Thoracic aorta (tissue), 2 donors: ENCODE data around the gene DALRD3. TPM values are rescaled to one million over a fixed set of nuclear protein-coding genes. Genes with fewer than 3 reads are reported as not detected.

ENCODE experiments used
- ATAC-seq: fragments of 150-250 bp; one replicate; pipeline ENCODE4 v1.8.0; 2017; ENCODE audit warnings: low read depth; ENCODE audit not compliant: insufficient number of reproducible peaks, low FRiP score
- DNase-seq: peaks from one replicate; pipeline ENCODE4 v3.0.0-alpha.2; 2020; ENCODE audit warnings: low spot score
- H3K27ac ChIP-seq, 2 donors: fragments of 200-600 bp; sonication (generic); 1 replicate in 1 of 2; 2 replicates in 1 of 2; pipeline ENCODE4 v1.5.1; 2016; ENCODE audit warnings: mild to moderate bottlenecking in 2 of 2, moderate library complexity in 2 of 2
- H3K27me3 ChIP-seq: fragments of 200-600 bp; sonication (generic); replicated peaks from 2 replicates; pipeline ENCODE4 v1.6.0; 2016; ENCODE audit warnings: mild to moderate bottlenecking; ENCODE audit not compliant: insufficient read depth
- H3K36me3 ChIP-seq: fragments of 200-600 bp; sonication (generic); one replicate; pipeline ENCODE4 v1.5.1; 2016
- H3K4me1 ChIP-seq, 2 donors: fragments of 200-600 bp; sonication (generic); 1 replicate in 1 of 2; 2 replicates in 1 of 2; pipeline versions ENCODE4 v1.5.1 to v1.6.0; 2016; ENCODE audit warnings: low read depth in 2 of 2, mild to moderate bottlenecking in 1 of 2; ENCODE audit not compliant: control insufficient read depth in 1 of 2
- H3K4me3 ChIP-seq: fragments of 200-600 bp; sonication (generic); 2 replicates; pipeline ENCODE4 v1.5.1; 2016; ENCODE audit warnings: mild to moderate bottlenecking
- H3K9me3 ChIP-seq: fragments of 200-600 bp; sonication (generic); 2 replicates; pipeline ENCODE4 v1.5.1; 2016
- CTCF ChIP-seq: fragments of 200-600 bp; sonication (generic); IDR thresholded peaks from one replicate; pipeline ENCODE4 v1.5.1; 2019; ENCODE audit warnings: antibody characterized with exemption
- total RNA-seq, 2 donors: library from RNA; depleted of rRNA; stranded (reverse); fragments of >200 nt; gene quantifications; one replicate each; pipeline versions ENCODE4 v1.1.0 to v1.2.3, GENCODE V29; 2016

The DALRD3 gene
- total RNA-seq, 2 donors from 2014 or later = 16.8 to 36.8 TPM

DNA sequence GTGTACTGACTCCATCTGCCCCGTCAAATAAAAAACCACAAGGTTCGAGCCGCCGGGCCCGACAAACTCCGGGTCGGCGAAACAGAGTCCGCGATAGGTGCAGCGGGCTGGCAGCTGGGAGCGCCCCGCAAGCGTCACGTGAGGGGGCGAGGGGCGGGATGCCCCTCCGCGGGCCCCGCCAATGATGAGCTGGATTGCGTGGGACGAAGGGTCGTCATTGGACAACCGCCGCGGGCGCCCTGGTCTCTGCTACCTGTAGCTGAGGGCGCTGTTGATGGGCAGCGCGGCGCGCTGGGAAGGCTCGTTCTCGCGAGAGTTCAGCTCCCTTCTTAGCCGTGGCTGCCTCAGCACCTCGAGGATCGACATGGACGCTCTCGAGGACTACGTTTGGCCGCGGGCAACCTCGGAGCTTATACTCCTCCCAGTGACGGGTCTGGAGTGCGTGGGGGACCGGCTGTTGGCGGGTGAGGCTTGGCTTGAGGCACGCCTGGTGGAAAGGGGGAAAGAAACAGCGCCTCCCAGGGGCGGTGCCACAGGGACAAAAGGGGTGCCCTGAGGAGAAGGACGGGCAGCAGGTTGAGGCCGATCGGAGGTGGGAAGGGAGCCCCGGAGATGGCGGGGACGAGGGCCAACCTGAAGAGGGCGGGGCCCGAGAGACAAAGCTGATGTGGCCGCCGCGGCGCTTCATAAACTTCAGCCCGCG, 11.2 kb downstream of the DALRD3 start, which contains the start of gene WDR6:
Gene WDR6, plus strand, starts transcription at position 324 of the 703 bp plus-strand sequence. Its CDS starts 41 bp downstream, at position 365.
- H3K36me3 ChIP-seq = peaks cover 4% of the 10 kb centered on the region
- peaks cover 5 to 21% of the 10 kb centered on the region in 2 donors for H3K4me1 ChIP-seq
- peak; percentile 93 for DNase-seq
- no peak for TF ChIP-seq CTCF
- H3K4me3 ChIP-seq = peak within 1 kb of the TSS; percentile 91
- ATAC-seq = peak; percentile 80
- no peaks in the 10 kb centered on the region for H3K27me3 ChIP-seq
- H3K9me3 ChIP-seq = no peaks in the 10 kb centered on the region
- H3K27ac ChIP-seq = peak within 1 kb of the TSS; percentile 97

DNA sequence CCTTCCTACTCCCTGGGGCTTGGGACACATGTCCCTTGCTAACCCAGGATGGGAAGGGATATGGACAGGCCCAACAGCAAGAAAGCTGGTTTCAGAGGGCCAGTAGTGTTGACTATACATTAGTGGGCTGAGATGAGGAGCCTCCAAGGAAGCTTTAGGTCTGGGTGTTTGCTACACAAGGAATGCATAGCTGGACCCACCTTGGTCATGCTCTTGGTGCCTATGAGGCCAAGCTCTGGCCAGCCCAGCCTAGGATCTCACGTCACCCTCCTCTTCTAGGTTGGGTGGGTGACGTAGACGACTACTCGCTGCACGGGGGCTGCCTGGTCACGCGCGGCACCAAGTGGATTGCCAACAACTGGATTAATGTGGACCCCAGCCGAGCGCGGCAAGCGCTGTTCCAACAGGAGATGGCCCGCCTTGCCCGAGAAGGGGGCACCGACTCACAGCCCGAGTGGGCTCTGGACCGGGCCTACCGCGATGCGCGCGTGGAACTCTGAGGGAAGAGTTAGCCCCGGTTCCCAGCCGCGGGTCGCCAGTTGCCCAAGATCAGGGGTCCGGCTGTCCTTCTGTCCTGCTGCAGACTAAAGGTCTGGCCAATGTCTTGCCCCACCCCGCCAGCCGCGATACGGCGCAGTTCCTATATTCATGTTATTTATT, 11.8 kb downstream of the DALRD3 start:
- peak overlapping the region; percentile 91 for H3K4me3 ChIP-seq
- H3K27me3 ChIP-seq = no peaks in the 10 kb centered on the region
- H3K9me3 ChIP-seq = no peaks in the 10 kb centered on the region
- DNase-seq (no peak), ATAC-seq (peak; percentile 2)
- H3K27ac ChIP-seq = peak overlapping the region; percentile 88 to 97
- TF ChIP-seq CTCF = no peak
- H3K4me1 ChIP-seq = peaks cover 5 to 21% of the 10 kb centered on the region in 2 donors
- no peaks in the 10 kb centered on the region for H3K36me3 ChIP-seq

DNA sequence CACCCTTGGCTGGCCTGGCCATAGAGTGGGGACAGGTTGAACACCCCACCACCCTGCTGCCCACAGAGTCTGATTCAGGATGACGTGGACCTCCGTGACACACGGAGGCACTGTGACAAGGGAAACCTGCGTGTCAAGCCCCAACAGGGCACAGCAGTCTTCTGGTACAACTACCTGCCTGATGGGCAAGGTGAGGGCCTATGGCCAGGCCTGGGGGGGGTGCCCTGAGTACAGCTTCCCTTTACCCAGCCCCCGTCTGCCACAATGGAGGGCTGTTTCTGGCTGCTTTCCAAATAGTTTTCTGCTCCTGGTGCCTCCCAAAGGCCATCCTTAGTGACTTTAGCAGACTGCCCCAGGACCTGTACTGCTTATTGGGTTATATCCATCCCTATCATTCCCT, 12.4 kb downstream of the DALRD3 start:
- Histone ChIP-seq H3K27me3 (no peaks in the 10 kb centered on the region), H3K27ac (peak overlapping the region; percentile 88 to 97), H3K4me1 (peaks cover 5 to 21% of the 10 kb centered on the region in 2 donors), H3K4me3 (peak overlapping the region; percentile 91), H3K36me3 (no peaks in the 10 kb centered on the region), H3K9me3 (no peaks in the 10 kb centered on the region)
- no peak for ATAC-seq
- no peak for DNase-seq
- no peak for TF ChIP-seq CTCF

DNA sequence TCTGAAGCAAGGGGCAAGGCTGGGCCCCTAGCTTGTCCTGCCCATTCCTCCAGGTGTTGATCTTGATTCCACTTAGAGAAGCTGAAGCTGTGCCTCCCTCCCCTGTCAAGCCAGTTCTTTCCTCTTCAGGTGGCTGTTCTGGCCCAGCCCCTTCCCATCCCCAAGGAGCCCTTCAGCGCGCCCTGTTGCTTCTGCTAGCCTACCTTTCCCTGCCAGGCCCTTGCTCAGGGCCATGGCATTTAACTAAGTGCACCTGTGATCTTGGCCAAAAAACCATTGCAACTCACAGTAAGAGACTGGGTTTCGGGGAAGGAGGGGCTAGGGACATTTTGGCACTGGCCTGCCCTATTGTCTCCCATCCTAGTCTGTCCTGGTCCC, 13.1 kb downstream of the DALRD3 start:
- ATAC-seq = no peak
- no peak overlapping the region for H3K4me3 ChIP-seq
- H3K36me3 ChIP-seq = no peaks in the 10 kb centered on the region
- no peak for DNase-seq
- no peak for TF ChIP-seq CTCF
- H3K27ac ChIP-seq = no peak overlapping the region
- H3K9me3 ChIP-seq = no peaks in the 10 kb centered on the region
- H3K4me1 ChIP-seq = peaks cover 5 to 21% of the 10 kb centered on the region in 2 donors
- no peaks in the 10 kb centered on the region for H3K27me3 ChIP-seq

GRCh38 chr3:49004352-49005302, 13.8 kb downstream of the DALRD3 start:
- Histone ChIP-seq H3K27ac (no peak overlapping the region), H3K36me3 (no peaks in the 10 kb centered on the region), H3K4me3 (no peak overlapping the region), H3K27me3 (no peaks in the 10 kb centered on the region), H3K9me3 (no peaks in the 10 kb centered on the region), H3K4me1 (peaks cover 5 to 21% of the 10 kb centered on the region in 2 donors)
- no peak for DNase-seq
- ATAC-seq = no peak
- TF ChIP-seq CTCF = no peak
